HG03342 (cell line): ENCODE data around the gene DEDD2.
A peak's percentile ranks its signal among the peaks of the same experiment; 100 is the strongest.

Source experiments
- ATAC-seq: cut with Tn5 transposase; IDR thresholded peaks from one replicate; pipeline ENCODE4 v1.9.1; 2021; ENCODE audit warnings: mild to moderate bottlenecking, moderate library complexity; ENCODE audit not compliant: unreplicated experiment

The DEDD2 gene

GRCh38 chr19:42199440-42200115, 17.9 kb downstream of the DEDD2 start:
- ATAC-seq = peak; percentile 31

DNA sequence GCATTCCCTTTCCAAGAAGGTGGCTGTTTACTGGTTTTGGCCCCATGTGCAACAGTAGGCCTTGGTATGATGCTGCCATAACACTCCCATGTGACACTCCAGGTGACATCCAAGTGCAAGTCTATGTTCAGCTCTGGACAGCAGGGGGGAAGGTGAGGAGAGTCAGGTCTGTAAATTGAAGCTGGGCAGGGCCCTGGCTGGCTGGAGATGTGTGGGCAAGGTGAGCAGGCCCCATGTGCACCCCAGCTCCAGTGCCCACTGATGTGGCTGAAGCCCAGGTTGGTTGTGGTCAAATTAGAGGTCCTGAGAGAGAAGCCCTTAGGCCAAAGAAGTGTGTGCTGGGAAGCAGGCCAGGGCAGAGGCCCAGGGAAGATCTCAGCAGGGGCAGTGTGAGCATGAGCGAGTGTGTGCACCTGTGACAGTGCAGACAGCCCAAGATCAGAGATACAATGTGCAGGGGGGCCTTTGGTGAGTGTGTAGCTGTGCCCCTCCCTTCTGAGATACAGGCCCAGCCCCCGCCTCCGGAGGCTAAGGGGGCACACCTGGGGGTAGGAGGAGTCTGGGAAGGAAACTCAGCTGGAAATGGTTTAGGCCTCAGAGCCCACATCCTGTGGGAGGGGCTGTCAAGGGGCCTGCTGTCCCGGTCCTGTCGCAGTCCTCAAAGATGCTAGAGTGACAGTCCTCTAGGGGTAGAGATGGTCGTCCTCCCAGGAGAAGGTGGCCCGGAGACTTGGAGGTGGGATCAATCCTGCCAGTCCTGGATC, 18.6 kb downstream of the DEDD2 start:
- peak; percentile 33 for ATAC-seq

GRCh38 chr19:42197375-42197817, 20.1 kb downstream of the DEDD2 start:
- no peak for ATAC-seq

DNA sequence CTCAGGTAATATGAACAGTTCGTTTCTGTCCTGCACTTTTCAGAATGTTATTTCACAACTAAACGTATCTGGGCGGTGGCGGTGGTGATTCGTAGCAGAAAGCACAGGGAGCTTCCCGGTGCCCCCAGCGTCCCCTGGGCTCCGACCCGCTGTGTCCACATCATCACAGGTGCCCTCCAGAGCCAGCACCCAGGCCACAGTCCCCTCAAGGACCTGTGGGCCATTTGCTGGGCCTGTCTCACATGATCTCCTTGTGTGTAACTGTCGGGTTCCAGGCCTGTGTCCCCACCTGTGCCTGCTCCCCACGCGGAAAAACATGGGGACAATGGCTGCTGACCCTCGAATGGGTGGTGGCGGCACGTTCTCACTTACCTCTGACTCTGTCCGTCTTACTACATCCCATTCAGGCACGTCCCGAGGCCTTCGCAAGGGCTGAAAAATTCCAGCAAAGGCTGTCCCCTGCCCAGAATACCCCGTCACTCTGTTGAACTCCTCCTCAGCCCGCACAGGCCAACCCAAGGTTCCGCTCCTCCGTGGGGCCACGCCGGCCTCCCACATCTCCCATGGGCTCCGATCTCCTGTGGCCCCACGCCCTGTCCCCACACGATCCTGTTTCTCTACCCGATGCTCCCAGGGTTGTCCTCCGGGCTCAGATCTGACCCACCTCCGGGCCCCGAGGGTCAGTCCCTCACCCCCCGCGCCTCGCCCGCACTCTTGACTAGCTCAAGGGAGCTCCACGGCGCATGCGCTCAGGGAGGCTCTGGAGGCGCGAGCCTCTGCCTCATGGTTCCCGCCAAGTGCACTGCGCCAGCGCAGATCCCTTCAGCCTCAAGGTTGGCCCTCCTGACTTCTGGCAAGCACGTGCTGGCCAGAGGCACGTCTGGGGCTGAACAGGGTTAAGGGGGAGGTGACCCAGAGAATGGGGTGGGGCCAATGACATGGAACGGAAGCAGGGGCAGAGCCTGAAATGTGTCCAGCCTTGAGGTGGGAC, 21.2 kb downstream of the DEDD2 start:
- no peak for ATAC-seq

- no peak for ATAC-seq
Measured at GRCh38 chr19:42193706-42194105, 23.8 kb downstream of the DEDD2 start.

DNA sequence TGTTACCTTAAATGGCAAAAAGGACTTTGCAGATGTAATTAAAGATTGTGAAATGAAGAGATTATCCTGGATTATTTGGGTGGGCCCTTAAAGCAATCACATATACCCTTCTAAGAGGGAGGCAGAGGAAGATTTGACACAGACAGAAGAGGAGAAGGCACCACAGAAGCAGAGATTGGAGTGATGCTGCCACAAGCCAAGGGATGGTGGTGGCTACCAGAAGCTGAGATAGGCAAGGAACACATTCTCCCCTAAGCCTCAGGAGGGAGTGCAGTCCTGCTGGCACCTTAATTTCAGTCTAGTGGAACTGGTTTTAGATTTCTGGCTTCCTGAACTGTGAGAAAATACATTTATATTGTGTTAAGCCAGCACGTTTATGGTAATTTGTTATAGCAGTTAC, 24.2 kb downstream of the DEDD2 start:
- ATAC-seq = no peak

DNA sequence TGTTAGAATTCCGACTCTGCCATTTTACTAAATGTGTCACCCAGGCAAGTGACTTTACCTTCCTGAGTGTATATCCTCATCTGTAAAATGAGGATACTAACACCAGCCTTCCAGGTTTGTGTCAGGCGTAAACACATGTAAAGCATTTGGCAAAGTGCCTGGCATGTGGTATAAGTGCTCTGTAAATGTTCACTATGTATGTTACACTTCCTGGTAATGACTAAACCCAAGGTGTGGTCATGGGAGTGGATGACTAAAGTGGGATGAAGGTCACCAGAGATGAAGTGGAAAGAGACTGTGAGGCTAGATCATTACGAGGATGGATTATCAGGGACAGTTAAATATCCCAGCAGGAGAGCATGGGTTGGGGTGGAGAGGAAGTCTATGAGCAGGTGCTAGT, 25.6 kb downstream of the DEDD2 start:
- ATAC-seq = no peak

DNA sequence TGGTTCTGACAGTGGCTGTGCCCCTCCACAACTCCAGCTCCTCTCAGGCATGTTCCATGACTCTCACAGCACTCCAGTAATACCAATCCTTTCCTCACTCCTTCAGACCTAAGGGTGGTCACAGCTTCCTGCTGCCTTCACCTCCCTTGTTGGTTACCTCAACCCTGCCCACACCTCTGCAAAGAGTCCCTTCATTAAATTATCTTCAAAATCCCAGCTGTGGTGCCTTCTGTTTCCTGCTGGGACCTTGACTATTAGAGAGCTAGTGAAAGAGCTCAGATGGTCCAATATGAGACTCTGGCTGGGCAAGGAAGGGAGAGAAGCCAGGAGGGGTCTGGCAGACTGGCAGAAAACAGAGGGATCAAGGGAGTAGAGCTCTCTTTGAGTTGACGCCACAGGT, 26.1 kb downstream of the DEDD2 start:
- ATAC-seq = no peak

- ATAC-seq = no peak
Measured at GRCh38 chr19:42189133-42189532, 28.3 kb downstream of the DEDD2 start.

DNA sequence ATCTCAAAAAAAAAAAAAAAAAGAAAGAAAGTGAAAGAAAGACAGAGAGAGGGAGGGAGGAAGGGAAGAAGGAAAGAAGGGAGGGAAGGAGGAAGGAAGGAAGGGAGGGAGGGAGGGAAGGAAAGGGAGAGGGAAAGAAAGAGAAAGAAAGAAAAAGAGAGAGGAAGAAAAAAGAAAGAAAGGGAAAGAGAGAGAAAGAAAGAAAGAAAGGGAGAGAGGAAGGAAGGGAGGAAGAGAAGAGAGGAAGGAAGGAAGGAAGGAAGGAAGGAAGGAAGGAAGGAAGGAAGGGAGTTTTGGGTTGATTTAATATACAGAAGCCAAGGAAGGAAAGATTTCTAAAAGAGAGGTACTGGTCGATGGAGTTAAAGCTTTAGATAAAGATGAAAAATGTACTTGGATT, 28.8 kb downstream of the DEDD2 start:
- ATAC-seq = no peak

DNA sequence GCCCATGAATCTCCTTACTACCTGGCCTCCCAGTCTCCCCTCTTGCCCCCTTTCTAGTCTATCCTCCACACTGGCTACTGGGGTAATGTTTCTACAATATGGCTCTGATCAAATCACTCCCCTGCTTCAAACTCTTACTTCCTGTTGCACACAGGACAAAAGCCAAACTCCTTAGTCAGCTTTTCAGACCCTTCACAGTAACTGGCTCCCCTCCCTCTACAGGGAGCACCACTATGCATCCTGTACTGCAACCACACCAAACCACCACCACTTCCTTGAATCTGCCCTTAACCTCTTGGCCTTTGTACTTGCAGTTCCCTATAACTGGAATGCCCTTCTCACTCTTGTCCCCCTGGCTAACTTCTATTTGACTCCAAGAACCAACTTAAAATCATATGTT, 32.2 kb downstream of the DEDD2 start:
- no peak for ATAC-seq

DNA sequence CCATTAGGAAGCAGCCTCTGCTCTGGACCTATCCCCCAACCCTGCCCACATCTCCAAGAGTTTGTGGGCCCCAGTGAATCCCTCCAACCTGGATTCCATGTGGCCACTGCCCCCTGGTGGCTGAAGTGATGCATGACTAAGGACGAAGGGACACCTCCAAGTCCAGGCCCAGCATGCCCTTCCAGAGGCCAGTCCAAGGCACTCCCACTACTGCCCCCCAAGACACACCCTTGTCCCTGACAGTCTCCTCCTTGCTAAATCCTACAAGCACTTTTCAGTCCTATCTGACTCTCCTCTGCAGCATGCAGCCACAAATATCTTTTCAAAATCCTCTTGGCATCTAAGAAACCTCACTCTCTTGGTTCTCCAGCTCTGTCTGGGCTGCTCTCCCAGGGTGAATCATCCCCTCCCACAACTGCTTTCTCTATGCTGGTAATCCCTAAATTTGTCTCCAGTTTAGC, 33.0 kb downstream of the DEDD2 start:
- ATAC-seq = no peak

DNA sequence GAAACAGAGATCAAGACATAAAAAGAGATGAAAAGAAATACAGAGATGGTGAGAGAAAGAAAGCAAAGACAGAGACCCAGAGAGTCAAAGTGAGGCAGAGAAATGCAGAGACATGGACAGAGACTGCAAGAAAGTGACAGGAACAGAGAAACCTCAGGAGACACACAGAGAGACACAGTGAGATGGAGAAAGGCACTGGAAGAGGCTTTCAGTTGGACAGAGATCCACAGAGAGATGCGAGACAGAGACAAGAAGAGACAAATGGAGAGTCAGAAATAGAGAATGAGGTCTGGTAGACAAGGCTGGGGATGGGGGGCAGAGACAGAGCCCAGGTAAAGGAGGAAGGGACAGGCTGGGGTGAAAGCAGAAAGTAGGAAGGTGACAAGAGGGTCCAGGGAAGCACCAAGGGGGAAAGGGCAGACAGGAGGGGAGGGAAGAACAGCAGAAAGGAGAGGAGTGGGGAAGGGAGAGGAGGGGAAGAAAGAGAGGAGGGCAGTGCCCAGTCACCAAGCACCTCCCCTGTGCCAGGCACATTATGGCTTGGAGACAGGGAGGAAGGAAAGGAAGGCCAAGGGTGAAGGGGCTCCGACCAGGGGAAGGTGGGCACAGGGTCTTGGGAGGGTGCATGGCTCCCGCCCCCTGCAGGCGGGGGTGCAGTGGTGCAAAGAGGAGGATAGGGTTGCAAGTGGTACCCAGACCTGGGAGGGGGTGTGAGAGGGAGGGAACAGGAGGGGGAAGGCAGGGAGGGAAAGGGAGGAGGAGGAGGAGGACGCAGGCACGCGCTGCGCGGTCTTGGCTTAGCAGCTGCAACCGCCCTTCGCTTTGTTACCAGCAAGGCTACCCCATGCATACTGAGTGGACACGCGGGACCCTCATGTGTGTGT, 38.4 kb downstream of the DEDD2 start:
- no peak for ATAC-seq

- no peak for ATAC-seq
Measured at GRCh38 chr19:42177686-42178019, 39.8 kb downstream of the DEDD2 start.

DNA sequence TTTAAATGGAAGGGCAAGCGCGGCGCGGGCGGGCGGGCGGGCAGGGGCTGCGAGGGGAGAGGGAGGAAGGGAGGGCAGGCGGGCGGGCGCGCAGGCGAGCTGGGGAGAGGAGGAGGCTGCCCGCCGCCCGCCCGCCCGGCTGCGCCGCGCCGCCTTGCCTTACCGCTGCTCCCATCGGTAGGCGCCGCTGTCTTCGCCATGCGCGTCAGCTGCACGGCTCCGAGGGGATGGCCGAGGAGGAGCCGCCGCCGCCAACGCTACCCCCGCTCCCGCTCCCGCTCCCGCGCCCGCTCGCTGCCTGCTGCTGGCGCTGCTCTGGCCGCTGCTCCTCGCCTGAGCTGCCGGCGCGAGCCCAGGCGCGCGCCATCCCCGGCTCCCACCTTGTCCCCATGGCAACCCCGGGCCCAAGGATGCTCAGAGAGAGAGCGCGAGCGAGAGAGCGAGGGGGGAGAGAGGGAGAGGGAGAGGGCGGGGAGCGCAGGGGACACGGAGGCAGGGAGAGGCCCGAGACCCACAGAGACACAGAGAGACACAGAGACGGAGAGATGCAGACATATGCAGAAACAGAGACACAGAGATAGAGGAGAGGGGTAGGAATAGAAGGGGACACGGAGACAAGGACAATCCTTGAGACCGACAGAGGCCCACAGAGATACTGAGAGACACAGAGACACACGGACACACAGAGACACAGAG, 40.3 kb downstream of the DEDD2 start:
- ATAC-seq = no peak

- no peak for ATAC-seq
Measured at GRCh38 chr19:42176649-42176989, 40.9 kb downstream of the DEDD2 start.

DNA sequence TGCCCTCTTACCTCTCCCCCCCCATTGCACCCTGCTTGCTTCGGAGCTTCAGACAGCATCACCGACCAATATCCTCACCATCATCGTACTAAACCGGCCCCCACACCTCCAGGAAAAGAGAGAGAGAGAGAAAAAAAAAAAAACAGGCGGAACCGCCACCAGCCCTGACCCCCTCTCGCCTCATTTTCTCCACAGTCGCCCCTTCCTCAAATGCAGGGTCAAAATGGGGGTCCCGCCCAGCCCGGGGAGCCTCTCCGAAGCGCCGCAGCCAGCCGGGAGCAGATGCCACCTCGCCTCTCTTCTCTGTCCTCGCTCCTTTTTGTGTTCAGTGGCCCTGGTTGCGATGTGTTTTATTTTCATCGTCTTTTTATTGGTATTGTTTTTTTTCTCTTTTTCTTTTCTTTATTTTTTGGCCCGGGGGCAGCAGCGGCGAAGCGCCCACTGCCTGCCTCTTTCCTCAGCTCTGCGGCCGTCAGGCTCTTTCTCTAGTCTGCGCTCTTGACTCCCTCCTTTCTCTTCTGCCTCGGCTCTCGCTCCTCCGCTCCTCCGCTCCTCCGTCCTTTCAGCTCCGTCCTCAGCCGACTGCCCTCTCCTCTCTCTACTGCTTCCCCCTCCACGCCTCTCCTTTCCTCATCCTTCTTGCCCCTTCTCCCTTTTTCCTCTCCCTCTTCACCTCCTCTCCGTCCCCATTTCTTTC, 41.4 kb downstream of the DEDD2 start:
- ATAC-seq = no peak

GRCh38 chr19:42174958-42175734, 42.3 kb downstream of the DEDD2 start:
- ATAC-seq = no peak

GRCh38 chr19:42174188-42174587, 43.3 kb downstream of the DEDD2 start:
- no peak for ATAC-seq
